Measurements from ENCODE around the gene VGLL4.
A peak's percentile ranks its signal among the peaks of the same experiment; 100 is the strongest.

Gene VGLL4

GRCh38 chr3:11567516-11568467 lies 75.9 kb downstream of the VGLL4 start:
- peaks cover 37% of the 10 kb centered on the region for H3K36me3 ChIP-seq (ENCODE audit: insufficient read depth, low read length)
- peak overlapping the region in 1 of 2 donors; percentile 11 for H3K4me3 ChIP-seq (ENCODE audit: low read depth in 1 of 2, low read length in 2 of 2)
- no peaks in the 10 kb centered on the region for H3K9me3 ChIP-seq (ENCODE audit: low read length)
- H3K27ac ChIP-seq (ENCODE audit: low read depth, low read length) = peak overlapping the region; percentile 28
- H3K9ac ChIP-seq (ENCODE audit: low read length) = no peak overlapping the region
- H3K27me3 ChIP-seq (ENCODE audit: control insufficient read depth in 1 of 2, insufficient read depth in 2 of 2, low read length in 2 of 2) = no peaks in the 10 kb centered on the region
- H3K4me1 ChIP-seq (ENCODE audit: insufficient read depth, low read length) = peaks cover 31% of the 10 kb centered on the region

- no peak overlapping the region for H3K4me3 ChIP-seq (ENCODE audit: low read depth in 1 of 2, low read length in 2 of 2)
- H3K4me1 ChIP-seq (ENCODE audit: insufficient read depth, low read length) = peaks cover 39% of the 10 kb centered on the region
- H3K9ac ChIP-seq (ENCODE audit: low read length) = no peak overlapping the region
Observed at GRCh38 chr3:11566916-11567315, 76.8 kb downstream of the VGLL4 start.

GRCh38 chr3:11566478-11566877 lies 77.2 kb downstream of the VGLL4 start:
- no peak overlapping the region for H3K27ac ChIP-seq (ENCODE audit: low read depth, low read length)
- H3K9me3 ChIP-seq (ENCODE audit: low read length) = no peaks in the 10 kb centered on the region
- H3K36me3 ChIP-seq (ENCODE audit: insufficient read depth, low read length) = peaks cover 37% of the 10 kb centered on the region
- no peaks in the 10 kb centered on the region for H3K27me3 ChIP-seq (ENCODE audit: control insufficient read depth in 1 of 2, insufficient read depth in 2 of 2, low read length in 2 of 2)
- no peak overlapping the region for H3K9ac ChIP-seq (ENCODE audit: low read length)
- peaks cover 44% of the 10 kb centered on the region for H3K4me1 ChIP-seq (ENCODE audit: insufficient read depth, low read length)
- H3K4me3 ChIP-seq (ENCODE audit: low read depth in 1 of 2, low read length in 2 of 2) = no peak overlapping the region

More at GRCh38 chr3:11566916-11567315, 76.8 kb downstream of the VGLL4 start:
- H3K27ac ChIP-seq (ENCODE audit: low read depth, low read length) = no peak overlapping the region
- peaks cover 37% of the 10 kb centered on the region for H3K36me3 ChIP-seq (ENCODE audit: insufficient read depth, low read length)
- no peaks in the 10 kb centered on the region for H3K27me3 ChIP-seq (ENCODE audit: control insufficient read depth in 1 of 2, insufficient read depth in 2 of 2, low read length in 2 of 2)
- H3K9me3 ChIP-seq (ENCODE audit: low read length) = no peaks in the 10 kb centered on the region

- no peaks in the 10 kb centered on the region for H3K9me3 ChIP-seq (ENCODE audit: low read length)
- no peaks in the 10 kb centered on the region for H3K27me3 ChIP-seq (ENCODE audit: control insufficient read depth in 1 of 2, insufficient read depth in 2 of 2, low read length in 2 of 2)
- H3K9ac ChIP-seq (ENCODE audit: low read length) = no peak overlapping the region
- H3K4me3 ChIP-seq (ENCODE audit: low read depth in 1 of 2, low read length in 2 of 2) = no peak overlapping the region
- H3K4me1 ChIP-seq (ENCODE audit: insufficient read depth, low read length) = peaks cover 49% of the 10 kb centered on the region
- peaks cover 37% of the 10 kb centered on the region for H3K36me3 ChIP-seq (ENCODE audit: insufficient read depth, low read length)
- no peak overlapping the region for H3K27ac ChIP-seq (ENCODE audit: low read depth, low read length)
Observed at GRCh38 chr3:11565932-11566331, 77.8 kb downstream of the VGLL4 start.

- H3K9me3 ChIP-seq (ENCODE audit: low read length) = no peaks in the 10 kb centered on the region
- no peak overlapping the region for H3K9ac ChIP-seq (ENCODE audit: low read length)
- H3K4me3 ChIP-seq (ENCODE audit: low read depth in 1 of 2, low read length in 2 of 2) = no peak overlapping the region
- peaks cover 37% of the 10 kb centered on the region for H3K36me3 ChIP-seq (ENCODE audit: insufficient read depth, low read length)
- peaks cover 52% of the 10 kb centered on the region for H3K4me1 ChIP-seq (ENCODE audit: insufficient read depth, low read length)
- no peaks in the 10 kb centered on the region for H3K27me3 ChIP-seq (ENCODE audit: control insufficient read depth in 1 of 2, insufficient read depth in 2 of 2, low read length in 2 of 2)
- H3K27ac ChIP-seq (ENCODE audit: low read depth, low read length) = no peak overlapping the region
Observed at GRCh38 chr3:11565492-11565891, 78.2 kb downstream of the VGLL4 start.

GRCh38 chr3:11565072-11565471 lies 78.6 kb downstream of the VGLL4 start:
- Histone ChIP-seq H3K27me3 (ENCODE audit: control insufficient read depth in 1 of 2, insufficient read depth in 2 of 2, low read length in 2 of 2) (no peaks in the 10 kb centered on the region), H3K36me3 (ENCODE audit: insufficient read depth, low read length) (peaks cover 37% of the 10 kb centered on the region), H3K27ac (ENCODE audit: low read depth, low read length) (no peak overlapping the region), H3K4me1 (ENCODE audit: insufficient read depth, low read length) (peaks cover 56% of the 10 kb centered on the region), H3K9ac (ENCODE audit: low read length) (no peak overlapping the region), H3K9me3 (ENCODE audit: low read length) (no peaks in the 10 kb centered on the region), H3K4me3 (ENCODE audit: low read depth in 1 of 2, low read length in 2 of 2) (no peak overlapping the region)

- Histone ChIP-seq H3K4me1 (ENCODE audit: insufficient read depth, low read length) (peaks cover 57% of the 10 kb centered on the region), H3K27me3 (ENCODE audit: control insufficient read depth in 1 of 2, insufficient read depth in 2 of 2, low read length in 2 of 2) (no peaks in the 10 kb centered on the region), H3K4me3 (ENCODE audit: low read depth in 1 of 2, low read length in 2 of 2) (no peak overlapping the region), H3K9ac (ENCODE audit: low read length) (no peak overlapping the region), H3K27ac (ENCODE audit: low read depth, low read length) (no peak overlapping the region), H3K36me3 (ENCODE audit: insufficient read depth, low read length) (peaks cover 37% of the 10 kb centered on the region), H3K9me3 (ENCODE audit: low read length) (no peaks in the 10 kb centered on the region)
Observed at GRCh38 chr3:11564577-11565001, 79.1 kb downstream of the VGLL4 start.

- no peaks in the 10 kb centered on the region for H3K9me3 ChIP-seq (ENCODE audit: low read length)
- H3K27ac ChIP-seq (ENCODE audit: low read depth, low read length) = no peak overlapping the region
- H3K9ac ChIP-seq (ENCODE audit: low read length) = no peak overlapping the region
- H3K36me3 ChIP-seq (ENCODE audit: insufficient read depth, low read length) = peaks cover 37% of the 10 kb centered on the region
- H3K27me3 ChIP-seq (ENCODE audit: control insufficient read depth in 1 of 2, insufficient read depth in 2 of 2, low read length in 2 of 2) = no peaks in the 10 kb centered on the region
- peaks cover 52% of the 10 kb centered on the region for H3K4me1 ChIP-seq (ENCODE audit: insufficient read depth, low read length)
- no peak overlapping the region for H3K4me3 ChIP-seq (ENCODE audit: low read depth in 1 of 2, low read length in 2 of 2)
Observed at GRCh38 chr3:11563865-11564185, 79.9 kb downstream of the VGLL4 start.

GRCh38 chr3:11563159-11563864 lies 80.4 kb downstream of the VGLL4 start:
- Histone ChIP-seq H3K27me3 (ENCODE audit: control insufficient read depth in 1 of 2, insufficient read depth in 2 of 2, low read length in 2 of 2) (no peaks in the 10 kb centered on the region), H3K9ac (ENCODE audit: low read length) (no peak overlapping the region), H3K9me3 (ENCODE audit: low read length) (no peaks in the 10 kb centered on the region), H3K4me1 (ENCODE audit: insufficient read depth, low read length) (peaks cover 48% of the 10 kb centered on the region), H3K4me3 (ENCODE audit: low read depth in 1 of 2, low read length in 2 of 2) (no peak overlapping the region), H3K27ac (ENCODE audit: low read depth, low read length) (no peak overlapping the region), H3K36me3 (ENCODE audit: insufficient read depth, low read length) (peaks cover 37% of the 10 kb centered on the region)

GRCh38 chr3:11562277-11562881 lies 81.3 kb downstream of the VGLL4 start:
- no peaks in the 10 kb centered on the region for H3K9me3 ChIP-seq (ENCODE audit: low read length)
- H3K4me1 ChIP-seq (ENCODE audit: insufficient read depth, low read length) = peaks cover 46% of the 10 kb centered on the region
- H3K4me3 ChIP-seq (ENCODE audit: low read depth in 1 of 2, low read length in 2 of 2) = no peak overlapping the region
- peaks cover 33% of the 10 kb centered on the region for H3K36me3 ChIP-seq (ENCODE audit: insufficient read depth, low read length)
- peak overlapping the region; percentile 33 for H3K27ac ChIP-seq (ENCODE audit: low read depth, low read length)
- no peak overlapping the region for H3K9ac ChIP-seq (ENCODE audit: low read length)
- H3K27me3 ChIP-seq (ENCODE audit: control insufficient read depth in 1 of 2, insufficient read depth in 2 of 2, low read length in 2 of 2) = no peaks in the 10 kb centered on the region

GRCh38 chr3:11560746-11561145 lies 83.0 kb downstream of the VGLL4 start:
- no peak overlapping the region for H3K4me3 ChIP-seq (ENCODE audit: low read depth in 1 of 2, low read length in 2 of 2)
- H3K27ac ChIP-seq (ENCODE audit: low read depth, low read length) = peak overlapping the region; percentile 54
- H3K36me3 ChIP-seq (ENCODE audit: insufficient read depth, low read length) = peaks cover 24% of the 10 kb centered on the region
- no peaks in the 10 kb centered on the region for H3K9me3 ChIP-seq (ENCODE audit: low read length)
- peaks cover 55% of the 10 kb centered on the region for H3K4me1 ChIP-seq (ENCODE audit: insufficient read depth, low read length)
- H3K27me3 ChIP-seq (ENCODE audit: control insufficient read depth in 1 of 2, insufficient read depth in 2 of 2, low read length in 2 of 2) = no peaks in the 10 kb centered on the region
- no peak overlapping the region for H3K9ac ChIP-seq (ENCODE audit: low read length)
